ENCODE results near the gene FAM177A1.

DNA sequence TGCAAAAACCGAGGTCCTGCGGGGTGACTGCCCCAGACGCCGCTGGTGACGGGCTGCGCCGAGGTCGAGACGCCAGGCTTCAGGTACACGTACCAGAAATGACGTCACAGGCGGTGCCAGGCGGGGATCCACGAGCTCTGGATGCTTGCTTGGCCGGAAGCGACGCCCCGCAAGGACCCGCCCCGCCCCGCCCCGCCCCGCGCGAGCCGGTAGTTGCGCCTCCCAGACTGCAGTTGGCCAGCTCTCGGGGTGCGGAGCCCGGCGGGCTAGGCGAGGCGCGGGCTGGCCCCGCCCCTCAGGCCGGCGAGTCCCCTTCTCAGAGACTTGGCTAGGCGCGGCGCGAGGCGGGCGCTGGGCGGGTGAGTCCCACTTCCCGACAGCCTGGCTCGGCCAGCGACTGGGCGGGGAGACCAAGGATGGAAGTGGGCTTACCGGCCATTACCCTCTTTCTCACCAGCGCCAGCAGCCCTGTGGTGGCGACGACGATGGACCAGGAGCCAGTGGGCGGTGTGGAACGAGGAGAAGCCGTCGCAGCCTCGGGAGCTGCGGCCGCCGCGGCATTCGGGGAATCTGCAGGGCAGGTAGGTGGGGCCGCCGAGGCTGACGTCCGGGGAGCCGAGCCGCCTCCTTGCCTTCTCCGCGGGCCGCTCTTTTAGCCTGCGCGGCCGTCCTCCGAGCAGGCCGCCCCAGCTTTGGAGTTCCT, at the start of gene FAM177A1:
- TF ChIP-seq, protein P1, sequence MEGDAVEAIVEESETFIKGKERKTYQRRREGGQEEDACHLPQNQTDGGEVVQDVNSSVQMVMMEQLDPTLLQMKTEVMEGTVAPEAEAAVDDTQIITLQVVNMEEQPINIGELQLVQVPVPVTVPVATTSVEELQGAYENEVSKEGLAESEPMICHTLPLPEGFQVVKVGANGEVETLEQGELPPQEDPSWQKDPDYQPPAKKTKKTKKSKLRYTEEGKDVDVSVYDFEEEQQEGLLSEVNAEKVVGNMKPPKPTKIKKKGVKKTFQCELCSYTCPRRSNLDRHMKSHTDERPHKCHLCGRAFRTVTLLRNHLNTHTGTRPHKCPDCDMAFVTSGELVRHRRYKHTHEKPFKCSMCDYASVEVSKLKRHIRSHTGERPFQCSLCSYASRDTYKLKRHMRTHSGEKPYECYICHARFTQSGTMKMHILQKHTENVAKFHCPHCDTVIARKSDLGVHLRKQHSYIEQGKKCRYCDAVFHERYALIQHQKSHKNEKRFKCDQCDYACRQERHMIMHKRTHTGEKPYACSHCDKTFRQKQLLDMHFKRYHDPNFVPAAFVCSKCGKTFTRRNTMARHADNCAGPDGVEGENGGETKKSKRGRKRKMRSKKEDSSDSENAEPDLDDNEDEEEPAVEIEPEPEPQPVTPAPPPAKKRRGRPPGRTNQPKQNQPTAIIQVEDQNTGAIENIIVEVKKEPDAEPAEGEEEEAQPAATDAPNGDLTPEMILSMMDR (IDR thresholded peaks at IDR 0.05 in 2 of 3, conservative IDR thresholded peaks at IDR 0.05 in 1 of 3; ENCODE audit: insufficient read depth in 2 of 3, low read depth in 1 of 3, low read length in 3 of 3): no peak
- TF ChIP-seq SETDB1 (IDR thresholded peaks at IDR 0.05; ENCODE audit: low read length) (no peak), MTA3 (IDR thresholded peaks at IDR 0.05; ENCODE audit: borderline replicate concordance) (no peak; the same call in 1 of the 2 replicates), ZNF740 (CRISPR knock-in tag; IDR thresholded peaks at IDR 0.05) (no peak), ZNF740 (tag; IDR thresholded peaks at IDR 0.05) (no peak), POLR2AphosphoS5 (IDR thresholded peaks at IDR 0.05; ENCODE audit: control insufficient read depth, insufficient read depth, low read depth, low read length) (0 out of 2 replicates have a peak, but pooled peaks have one; percentile 32), HCFC1 (IDR thresholded peaks at IDR 0.05; ENCODE audit: low read depth, low read length) (no peak; the same call in 1 of the 2 replicates), FOS (IDR thresholded peaks at IDR 0.05; ENCODE audit: extremely low read depth, insufficient read length) (no peak)
- TF ChIP-seq, protein P2, sequence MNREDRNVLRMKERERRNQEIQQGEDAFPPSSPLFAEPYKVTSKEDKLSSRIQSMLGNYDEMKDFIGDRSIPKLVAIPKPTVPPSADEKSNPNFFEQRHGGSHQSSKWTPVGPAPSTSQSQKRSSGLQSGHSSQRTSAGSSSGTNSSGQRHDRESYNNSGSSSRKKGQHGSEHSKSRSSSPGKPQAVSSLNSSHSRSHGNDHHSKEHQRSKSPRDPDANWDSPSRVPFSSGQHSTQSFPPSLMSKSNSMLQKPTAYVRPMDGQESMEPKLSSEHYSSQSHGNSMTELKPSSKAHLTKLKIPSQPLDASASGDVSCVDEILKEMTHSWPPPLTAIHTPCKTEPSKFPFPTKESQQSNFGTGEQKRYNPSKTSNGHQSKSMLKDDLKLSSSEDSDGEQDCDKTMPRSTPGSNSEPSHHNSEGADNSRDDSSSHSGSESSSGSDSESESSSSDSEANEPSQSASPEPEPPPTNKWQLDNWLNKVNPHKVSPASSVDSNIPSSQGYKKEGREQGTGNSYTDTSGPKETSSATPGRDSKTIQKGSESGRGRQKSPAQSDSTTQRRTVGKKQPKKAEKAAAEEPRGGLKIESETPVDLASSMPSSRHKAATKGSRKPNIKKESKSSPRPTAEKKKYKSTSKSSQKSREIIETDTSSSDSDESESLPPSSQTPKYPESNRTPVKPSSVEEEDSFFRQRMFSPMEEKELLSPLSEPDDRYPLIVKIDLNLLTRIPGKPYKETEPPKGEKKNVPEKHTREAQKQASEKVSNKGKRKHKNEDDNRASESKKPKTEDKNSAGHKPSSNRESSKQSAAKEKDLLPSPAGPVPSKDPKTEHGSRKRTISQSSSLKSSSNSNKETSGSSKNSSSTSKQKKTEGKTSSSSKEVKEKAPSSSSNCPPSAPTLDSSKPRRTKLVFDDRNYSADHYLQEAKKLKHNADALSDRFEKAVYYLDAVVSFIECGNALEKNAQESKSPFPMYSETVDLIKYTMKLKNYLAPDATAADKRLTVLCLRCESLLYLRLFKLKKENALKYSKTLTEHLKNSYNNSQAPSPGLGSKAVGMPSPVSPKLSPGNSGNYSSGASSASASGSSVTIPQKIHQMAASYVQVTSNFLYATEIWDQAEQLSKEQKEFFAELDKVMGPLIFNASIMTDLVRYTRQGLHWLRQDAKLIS (CRISPR knock-in tag; IDR thresholded peaks at IDR 0.05): no peak; the same call in 1 of the 2 replicates
- TF ChIP-seq, protein P3, sequence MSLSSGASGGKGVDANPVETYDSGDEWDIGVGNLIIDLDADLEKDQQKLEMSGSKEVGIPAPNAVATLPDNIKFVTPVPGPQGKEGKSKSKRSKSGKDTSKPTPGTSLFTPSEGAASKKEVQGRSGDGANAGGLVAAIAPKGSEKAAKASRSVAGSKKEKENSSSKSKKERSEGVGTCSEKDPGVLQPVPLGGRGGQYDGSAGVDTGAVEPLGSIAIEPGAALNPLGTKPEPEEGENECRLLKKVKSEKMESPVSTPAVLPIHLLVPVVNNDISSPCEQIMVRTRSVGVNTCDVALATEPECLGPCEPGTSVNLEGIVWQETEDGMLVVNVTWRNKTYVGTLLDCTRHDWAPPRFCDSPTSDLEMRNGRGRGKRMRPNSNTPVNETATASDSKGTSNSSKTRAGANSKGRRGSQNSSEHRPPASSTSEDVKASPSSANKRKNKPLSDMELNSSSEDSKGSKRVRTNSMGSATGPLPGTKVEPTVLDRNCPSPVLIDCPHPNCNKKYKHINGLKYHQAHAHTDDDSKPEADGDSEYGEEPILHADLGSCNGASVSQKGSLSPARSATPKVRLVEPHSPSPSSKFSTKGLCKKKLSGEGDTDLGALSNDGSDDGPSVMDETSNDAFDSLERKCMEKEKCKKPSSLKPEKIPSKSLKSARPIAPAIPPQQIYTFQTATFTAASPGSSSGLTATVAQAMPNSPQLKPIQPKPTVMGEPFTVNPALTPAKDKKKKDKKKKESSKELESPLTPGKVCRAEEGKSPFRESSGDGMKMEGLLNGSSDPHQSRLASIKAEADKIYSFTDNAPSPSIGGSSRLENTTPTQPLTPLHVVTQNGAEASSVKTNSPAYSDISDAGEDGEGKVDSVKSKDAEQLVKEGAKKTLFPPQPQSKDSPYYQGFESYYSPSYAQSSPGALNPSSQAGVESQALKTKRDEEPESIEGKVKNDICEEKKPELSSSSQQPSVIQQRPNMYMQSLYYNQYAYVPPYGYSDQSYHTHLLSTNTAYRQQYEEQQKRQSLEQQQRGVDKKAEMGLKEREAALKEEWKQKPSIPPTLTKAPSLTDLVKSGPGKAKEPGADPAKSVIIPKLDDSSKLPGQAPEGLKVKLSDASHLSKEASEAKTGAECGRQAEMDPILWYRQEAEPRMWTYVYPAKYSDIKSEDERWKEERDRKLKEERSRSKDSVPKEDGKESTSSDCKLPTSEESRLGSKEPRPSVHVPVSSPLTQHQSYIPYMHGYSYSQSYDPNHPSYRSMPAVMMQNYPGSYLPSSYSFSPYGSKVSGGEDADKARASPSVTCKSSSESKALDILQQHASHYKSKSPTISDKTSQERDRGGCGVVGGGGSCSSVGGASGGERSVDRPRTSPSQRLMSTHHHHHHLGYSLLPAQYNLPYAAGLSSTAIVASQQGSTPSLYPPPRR (CRISPR knock-in tag; IDR thresholded peaks at IDR 0.05; ENCODE audit: borderline replicate concordance): no peak
- TF ChIP-seq, protein P4, sequence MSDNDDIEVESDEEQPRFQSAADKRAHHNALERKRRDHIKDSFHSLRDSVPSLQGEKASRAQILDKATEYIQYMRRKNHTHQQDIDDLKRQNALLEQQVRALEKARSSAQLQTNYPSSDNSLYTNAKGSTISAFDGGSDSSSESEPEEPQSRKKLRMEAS (CRISPR knock-in tag; IDR thresholded peaks at IDR 0.05): no peak; the same call in 1 of the 2 replicates

Data from K562 (cell line).